Activated CD8-positive, alpha-beta T cell treated with anti-CD3 and anti-CD28 coated beads for 36 hours (primary cell): Measurements from ENCODE around the gene PRDM5. TPM values are rescaled to one million over a fixed set of nuclear protein-coding genes. Genes with fewer than 3 reads are reported as not detected.

ENCODE experiments used
- ATAC-seq: fragments of 200-7000 bp; cut with Tn5 transposase; one replicate; pipeline ENCODE4 v1.10.0; 2021; ENCODE audit warnings: mild to moderate bottlenecking, moderate library complexity
- CTCF ChIA-PET: fragments of 350-600 bp; sonication (Branson Sonifier 250); formaldehyde crosslinking; loops from one replicate; lab custom pipeline; 2021; ENCODE audit warnings: antibody characterized with exemption; lab: Charles Lee
- POLR2A ChIA-PET: fragments of 350-600 bp; sonication (Branson Sonifier 250); formaldehyde crosslinking; loops from one replicate; lab custom pipeline; 2021; ENCODE audit warnings: antibody characterized with exemption; lab: Charles Lee
- DNase-seq: peaks from one replicate; pipeline ENCODE4 v3.0.0-alpha.2; 2020
- H3K27ac Mint-ChIP-seq: one replicate; pipeline ENCODE4 v1.8.0; 2021; ENCODE audit warnings: mild to moderate bottlenecking, mixed read lengths
- H3K27me3 Mint-ChIP-seq: one replicate; pipeline ENCODE4 v1.8.0; 2021; ENCODE audit warnings: mixed read lengths
- H3K36me3 Mint-ChIP-seq: one replicate; pipeline ENCODE4 v1.8.0; 2021; ENCODE audit warnings: low read depth, mixed read lengths
- H3K4me1 Mint-ChIP-seq: one replicate; pipeline ENCODE4 v1.8.0; 2021; ENCODE audit warnings: low read depth, mixed read lengths
- H3K4me3 Mint-ChIP-seq: one replicate; pipeline ENCODE4 v1.8.0; 2021; ENCODE audit warnings: mild to moderate bottlenecking, moderate library complexity, mixed read lengths
- H3K9me3 Mint-ChIP-seq: one replicate; pipeline ENCODE4 v1.8.0; 2021; ENCODE audit warnings: mixed read lengths
- intact Hi-C: fragments of 100-400 bp; cut with micrococcal nuclease; formaldehyde crosslinking; loops from one replicate; pipeline ENCODE4 v1.10.0; 2022
- total RNA-seq, 2 experiments: library from RNA; stranded (reverse); gene quantifications; one replicate each; pipeline ENCODE4 v1.2.3, GENCODE V29; 2021
- TF ChIP-seq, protein P1 (sequence below): fragments of 200-600 bp; IDR thresholded peaks from one replicate; pipeline ENCODE4 v1.8.0; 2022; ENCODE audit warnings: antibody characterized with exemption, mild to moderate bottlenecking

PRDM5 gene
- total RNA-seq, 2 experiments from 2014 or later: 0.51 to 0.52 TPM

GRCh38 chr4:120798570-120798969 is 124.0 kb downstream of the PRDM5 start:
- H3K4me1 Mint-ChIP-seq: no peaks in the 10 kb centered on the region
- CTCF ChIA-PET: interaction anchor here (1.0 kb wide), 1 partner anchor 16 kb away, joined by 3 read pairs; no protein-coding TSS in a partner anchor
- H3K9me3 Mint-ChIP-seq: no peaks in the 10 kb centered on the region
- no peak overlapping the region for H3K4me3 Mint-ChIP-seq
- no peaks in the 10 kb centered on the region for H3K36me3 Mint-ChIP-seq
- ATAC-seq (no peak), DNase-seq (no peak)
- intact Hi-C loops: no loop called here
- H3K27me3 Mint-ChIP-seq: no peaks in the 10 kb centered on the region
- H3K27ac Mint-ChIP-seq: no peak overlapping the region
- TF ChIP-seq, protein P1, sequence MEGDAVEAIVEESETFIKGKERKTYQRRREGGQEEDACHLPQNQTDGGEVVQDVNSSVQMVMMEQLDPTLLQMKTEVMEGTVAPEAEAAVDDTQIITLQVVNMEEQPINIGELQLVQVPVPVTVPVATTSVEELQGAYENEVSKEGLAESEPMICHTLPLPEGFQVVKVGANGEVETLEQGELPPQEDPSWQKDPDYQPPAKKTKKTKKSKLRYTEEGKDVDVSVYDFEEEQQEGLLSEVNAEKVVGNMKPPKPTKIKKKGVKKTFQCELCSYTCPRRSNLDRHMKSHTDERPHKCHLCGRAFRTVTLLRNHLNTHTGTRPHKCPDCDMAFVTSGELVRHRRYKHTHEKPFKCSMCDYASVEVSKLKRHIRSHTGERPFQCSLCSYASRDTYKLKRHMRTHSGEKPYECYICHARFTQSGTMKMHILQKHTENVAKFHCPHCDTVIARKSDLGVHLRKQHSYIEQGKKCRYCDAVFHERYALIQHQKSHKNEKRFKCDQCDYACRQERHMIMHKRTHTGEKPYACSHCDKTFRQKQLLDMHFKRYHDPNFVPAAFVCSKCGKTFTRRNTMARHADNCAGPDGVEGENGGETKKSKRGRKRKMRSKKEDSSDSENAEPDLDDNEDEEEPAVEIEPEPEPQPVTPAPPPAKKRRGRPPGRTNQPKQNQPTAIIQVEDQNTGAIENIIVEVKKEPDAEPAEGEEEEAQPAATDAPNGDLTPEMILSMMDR: no peak
- POLR2A ChIA-PET: no interaction called here

GRCh38 chr4:120796271-120796670 is 126.3 kb downstream of the PRDM5 start:
- no peaks in the 10 kb centered on the region for H3K9me3 Mint-ChIP-seq
- intact Hi-C loops: no loop called here

DNA sequence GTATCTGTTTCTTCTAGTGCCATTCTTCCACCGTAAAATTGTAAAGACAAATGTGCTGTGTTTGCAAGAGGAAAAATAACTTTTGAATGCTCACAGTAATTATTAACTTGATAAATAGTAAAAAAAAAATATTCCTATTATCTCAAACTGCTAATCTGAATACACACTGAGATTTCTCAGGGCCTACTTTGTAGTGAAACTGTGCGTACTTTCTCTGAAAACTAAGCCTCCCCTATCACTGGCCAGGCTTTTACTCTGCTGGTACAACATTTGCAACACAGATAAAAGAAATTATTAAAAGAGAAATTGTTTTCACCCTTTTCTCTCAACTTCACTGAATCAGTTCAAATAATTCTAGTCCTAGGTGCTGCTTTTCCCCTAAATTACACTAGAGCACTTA is 137.3 kb downstream of the PRDM5 start:
- CTCF ChIA-PET: no interaction called here
- Mint-ChIP-seq H3K9me3 (no peaks in the 10 kb centered on the region), H3K4me3 (no peak overlapping the region), H3K4me1 (no peaks in the 10 kb centered on the region), H3K36me3 (no peaks in the 10 kb centered on the region), H3K27ac (no peak overlapping the region), H3K27me3 (no peaks in the 10 kb centered on the region)
- DNase-seq: no peak
- ATAC-seq: no peak
- intact Hi-C loops: no loop called here
- TF ChIP-seq, protein P1: no peak
- POLR2A ChIA-PET: no interaction called here

More at GRCh38 chr4:120796271-120796670, 126.3 kb downstream of the PRDM5 start:
- DNase-seq: no peak
- Mint-ChIP-seq H3K27ac (no peak overlapping the region), H3K4me1 (peaks cover 6% of the 10 kb centered on the region), H3K27me3 (no peaks in the 10 kb centered on the region), H3K4me3 (no peak overlapping the region), H3K36me3 (no peaks in the 10 kb centered on the region)
- no peak for ATAC-seq
- ChIA-PET CTCF (no interaction called here), POLR2A (no interaction called here)
- TF ChIP-seq, protein P1: no peak

- ATAC-seq (no peak), DNase-seq (no peak)
- no peak overlapping the region for H3K27ac Mint-ChIP-seq
- intact Hi-C loops: no loop called here
- TF ChIP-seq, protein P1: no peak
- no peaks in the 10 kb centered on the region for H3K36me3 Mint-ChIP-seq
- H3K4me1 Mint-ChIP-seq: no peaks in the 10 kb centered on the region
- H3K9me3 Mint-ChIP-seq: no peaks in the 10 kb centered on the region
- no peak overlapping the region for H3K4me3 Mint-ChIP-seq
- ChIA-PET POLR2A (no interaction called here), CTCF (no interaction called here)
- H3K27me3 Mint-ChIP-seq: no peaks in the 10 kb centered on the region
Measured at GRCh38 chr4:120777459-120777858, 145.1 kb downstream of the PRDM5 start.

GRCh38 chr4:120775431-120775830 is 147.1 kb downstream of the PRDM5 start:
- ATAC-seq (no peak), DNase-seq (no peak)
- H3K4me1 Mint-ChIP-seq: no peaks in the 10 kb centered on the region
- CTCF ChIA-PET: no interaction called here
- POLR2A ChIA-PET: no interaction called here
- intact Hi-C loops: no loop called here
- H3K27ac Mint-ChIP-seq: no peak overlapping the region
- TF ChIP-seq, protein P1: no peak
- H3K4me3 Mint-ChIP-seq: no peak overlapping the region
- H3K27me3 Mint-ChIP-seq: no peaks in the 10 kb centered on the region
- no peaks in the 10 kb centered on the region for H3K9me3 Mint-ChIP-seq
- no peaks in the 10 kb centered on the region for H3K36me3 Mint-ChIP-seq
